ENCODE results near the gene OR2L2.
"Not testable (repeated sequence)": the region's sequence is repeated elsewhere in the genome, so short reads cannot be mapped to it uniquely, and the experiment has no call there.

The OR2L2 gene, protein sequence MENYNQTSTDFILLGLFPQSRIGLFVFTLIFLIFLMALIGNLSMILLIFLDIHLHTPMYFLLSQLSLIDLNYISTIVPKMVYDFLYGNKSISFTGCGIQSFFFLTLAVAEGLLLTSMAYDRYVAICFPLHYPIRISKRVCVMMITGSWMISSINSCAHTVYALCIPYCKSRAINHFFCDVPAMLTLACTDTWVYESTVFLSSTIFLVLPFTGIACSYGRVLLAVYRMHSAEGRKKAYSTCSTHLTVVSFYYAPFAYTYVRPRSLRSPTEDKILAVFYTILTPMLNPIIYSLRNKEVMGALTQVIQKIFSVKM

DNA sequence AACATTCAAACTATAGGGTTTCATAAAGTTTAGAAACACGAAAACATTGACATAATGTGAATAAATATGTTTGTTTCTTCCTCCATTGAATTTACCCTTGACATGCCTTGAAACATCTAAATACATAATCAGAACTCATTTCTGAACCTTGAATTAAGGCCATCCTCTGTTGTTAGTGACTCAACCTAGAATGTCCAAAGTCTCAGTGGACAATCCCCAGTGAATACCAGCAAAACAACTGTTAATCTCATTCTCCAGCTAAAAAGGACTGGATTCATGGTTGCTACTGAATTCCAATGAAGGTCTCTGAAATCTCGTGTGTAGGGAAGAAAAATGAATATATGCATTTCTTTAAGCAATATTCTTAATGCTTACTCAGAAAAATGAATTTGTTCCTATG, at the start of gene OR2L2:
Gene OR2L2, plus strand, starts transcription at position 301 of the 400 bp plus-strand sequence. CDS start 8,198 bp downstream, outside the sequence.
- DNase-seq: no peak

DNA sequence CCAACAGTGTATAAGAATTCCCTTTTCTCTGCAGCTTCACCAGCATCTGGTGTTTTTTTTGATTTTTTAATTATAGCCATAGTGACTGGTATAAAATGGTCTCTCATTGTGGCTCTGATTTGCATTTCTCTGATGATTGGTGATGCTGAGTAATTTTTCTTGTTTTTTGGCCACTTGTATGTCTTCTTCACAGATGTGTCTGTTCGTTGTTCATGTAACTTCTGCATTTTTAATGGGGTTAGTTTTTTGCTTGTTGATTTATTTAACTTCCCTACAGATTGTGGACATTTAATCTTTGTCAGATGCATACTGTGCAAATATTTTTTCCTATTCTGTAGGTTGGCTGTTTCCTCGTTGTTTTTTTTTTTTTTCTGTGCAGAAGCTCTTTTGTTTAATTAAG, 36.9 kb upstream of the OR2L2 start:
- DNase-seq: no peak

DNA sequence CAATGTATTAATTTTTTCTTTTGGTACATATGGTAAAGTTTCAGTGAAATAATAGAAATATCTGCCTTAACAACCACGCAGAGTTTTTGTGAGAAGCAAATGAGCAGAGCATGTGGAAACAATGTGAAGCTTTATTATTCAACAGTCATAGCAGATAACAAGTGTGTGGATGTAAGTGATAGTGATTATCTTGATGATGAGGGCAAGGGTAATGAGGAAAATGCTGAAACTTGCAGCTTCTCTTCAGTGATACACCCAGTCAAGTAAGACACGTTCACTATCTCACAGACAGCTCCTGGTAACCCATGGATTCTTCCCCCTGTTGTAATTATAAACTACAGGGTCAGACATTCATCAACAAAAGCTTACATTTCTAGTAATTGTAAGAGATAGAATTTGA, 31.1 kb upstream of the OR2L2 start:
- DNase-seq: no peak

DNA sequence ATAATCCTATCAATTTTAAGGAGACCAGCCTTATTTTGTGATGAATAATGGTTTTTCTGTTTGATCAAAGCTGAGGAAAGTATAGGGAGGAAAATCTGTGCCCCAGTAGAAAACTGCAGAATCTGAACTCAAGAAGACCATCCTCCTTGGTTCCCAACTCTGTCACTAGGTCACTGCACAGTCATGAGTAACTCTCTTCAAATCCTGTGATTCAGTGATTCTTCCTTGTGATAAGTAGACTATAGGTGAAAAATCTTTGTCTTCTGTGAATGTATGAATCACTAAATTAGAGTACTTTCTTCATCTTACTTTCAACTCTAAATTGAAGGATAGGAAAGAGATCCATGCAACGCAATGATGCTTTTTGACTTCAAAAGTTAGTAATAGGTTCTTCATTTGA, 29.7 kb upstream of the OR2L2 start:
- no peak for DNase-seq

DNA sequence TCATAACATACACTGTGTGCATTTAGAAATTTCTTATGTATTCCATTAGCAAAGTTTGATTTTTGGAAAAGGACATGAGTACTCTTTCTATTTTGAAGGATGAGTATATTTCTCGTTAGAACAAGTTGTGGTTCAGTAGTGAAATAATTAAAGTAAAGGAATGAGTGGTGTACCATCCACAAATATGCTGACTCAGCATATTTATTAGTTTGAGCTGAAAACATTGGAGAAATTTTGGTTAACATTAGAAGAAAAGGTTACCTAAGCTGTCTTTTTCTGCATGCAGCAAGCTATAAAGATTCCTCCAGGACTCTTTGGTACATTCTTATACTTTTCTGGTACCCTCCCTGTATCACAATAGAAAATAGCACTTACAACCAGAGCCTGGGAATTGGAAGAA, 22.1 kb upstream of the OR2L2 start:
- DNase-seq: no peak

DNA sequence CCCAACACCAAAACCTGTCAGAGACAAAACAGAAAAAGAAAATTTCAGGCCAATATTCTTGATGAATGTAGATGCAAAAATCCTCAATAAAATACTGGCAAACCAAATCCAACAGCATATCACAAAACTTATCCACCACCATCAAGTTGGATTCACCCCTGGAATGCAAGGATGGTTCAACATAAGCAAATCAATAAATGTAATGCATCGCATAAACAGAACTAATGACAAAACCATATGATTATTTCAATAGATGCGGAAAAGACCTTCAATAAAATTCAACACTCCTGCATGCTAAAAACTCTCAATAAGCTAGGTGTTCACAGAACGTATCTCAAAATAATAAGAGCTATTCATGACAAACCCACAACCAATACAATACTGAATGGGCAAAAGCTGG, 20.2 kb upstream of the OR2L2 start:
- DNase-seq: no peak

DNA sequence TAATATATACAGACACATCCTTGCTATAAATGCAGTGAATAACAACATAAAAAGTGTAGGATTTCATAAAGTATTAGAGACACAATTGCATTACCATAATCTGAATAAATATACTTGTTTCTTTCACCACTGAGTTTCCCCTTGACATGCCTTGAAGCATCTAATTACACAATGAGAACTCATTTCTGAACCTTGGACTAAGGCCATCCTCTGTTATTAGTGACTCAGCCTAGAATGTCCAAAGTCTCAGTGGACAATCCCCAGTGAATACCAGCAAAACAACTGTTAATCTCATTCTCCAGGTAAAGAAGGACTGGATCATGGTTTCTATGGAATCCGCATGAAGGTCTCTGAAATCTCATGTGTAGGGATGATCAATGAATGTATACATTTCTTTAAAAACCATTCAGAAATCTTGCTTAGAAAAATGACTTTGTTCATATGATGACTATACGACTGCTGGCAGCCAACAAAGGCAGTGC, 16.6 kb upstream of the OR2L2 start, which contains the start of gene OR2L5:
Gene OR2L5, plus strand, starts transcription at position 432 of the 482 bp plus-strand sequence. CDS start 8,288 bp downstream, outside the sequence.
- DNase-seq: no peak

DNA sequence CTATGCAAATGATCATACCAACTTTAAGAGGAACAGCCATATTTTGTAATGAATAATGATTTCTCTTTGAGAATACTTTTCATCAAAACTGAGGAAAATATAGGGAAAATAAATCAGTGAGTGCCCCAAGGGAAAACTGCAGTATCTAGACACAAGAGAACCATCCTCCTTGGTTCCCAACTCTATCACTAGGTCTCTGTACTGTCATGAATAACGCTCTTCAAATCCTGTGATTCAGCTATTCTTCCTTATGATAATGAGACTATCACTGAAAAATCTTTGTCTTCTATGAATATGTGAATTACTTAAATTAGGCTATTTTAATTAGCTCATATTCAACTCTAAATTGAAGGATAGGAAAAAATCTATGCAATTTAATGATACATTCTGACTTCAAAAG, 14.1 kb upstream of the OR2L2 start:
- no peak for DNase-seq

DNA sequence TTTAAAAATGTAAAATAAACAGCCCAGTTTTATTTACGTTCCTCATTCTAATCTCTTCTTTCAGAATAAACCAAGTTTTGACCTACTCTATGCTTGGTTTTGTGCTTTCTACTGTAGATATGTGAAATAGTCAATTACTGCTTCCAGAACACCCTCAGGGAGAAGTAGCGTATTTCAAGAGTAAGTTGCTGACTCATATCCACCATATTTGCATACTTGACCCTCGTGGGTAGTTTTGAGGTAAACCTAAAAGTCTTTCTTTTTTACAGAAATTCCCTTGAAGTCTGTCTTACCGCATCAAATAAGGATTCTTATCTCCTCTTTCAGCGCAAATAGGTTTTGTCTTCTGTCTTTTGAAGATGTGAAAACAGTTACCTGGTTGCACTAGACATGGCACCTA, 15.3 kb downstream of the OR2L2 start:
- no peak for DNase-seq

DNA sequence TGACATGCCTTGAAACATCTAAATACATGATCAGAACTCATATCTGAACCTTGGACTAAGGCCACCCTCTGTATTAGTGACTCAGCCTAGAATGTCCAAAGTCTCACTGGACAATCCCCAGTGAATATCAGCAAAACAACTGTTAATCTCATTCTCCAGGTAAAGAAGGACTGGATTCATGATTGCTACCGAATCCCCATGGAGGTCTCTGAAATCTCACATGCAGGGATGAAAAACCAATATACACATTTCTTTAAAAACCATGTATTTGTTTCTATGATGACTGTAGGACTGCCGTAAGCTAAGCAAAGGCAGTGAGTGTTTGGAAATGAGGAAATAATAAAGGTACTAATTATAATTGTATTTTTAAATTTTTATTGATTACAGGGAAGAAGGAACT, 16.7 kb downstream of the OR2L2 start, which contains the start of gene OR2L3:
Gene OR2L3, plus strand, starts transcription at position 301 of the 400 bp plus-strand sequence. CDS start 13,846 bp downstream, outside the sequence.
- DNase-seq: no peak

DNA sequence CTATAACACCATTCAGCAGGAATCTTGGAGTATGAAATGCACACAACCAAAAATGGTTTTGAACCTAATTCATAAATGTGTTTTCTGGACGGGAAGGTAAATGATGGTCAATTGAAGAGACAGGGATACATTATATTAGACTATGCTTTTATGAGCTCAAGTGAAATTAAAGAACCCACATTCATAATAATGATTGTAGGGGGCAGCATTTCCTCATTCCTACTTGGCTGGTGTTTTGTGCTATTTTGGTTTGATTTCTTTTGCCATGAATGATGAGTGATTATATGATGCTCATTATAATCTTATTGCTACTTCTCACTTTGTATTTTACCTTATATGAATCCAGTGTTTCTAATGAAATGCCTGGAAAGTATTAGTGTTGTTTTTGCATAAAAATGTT, 17.1 kb downstream of the OR2L2 start:
- no peak for DNase-seq

DNA sequence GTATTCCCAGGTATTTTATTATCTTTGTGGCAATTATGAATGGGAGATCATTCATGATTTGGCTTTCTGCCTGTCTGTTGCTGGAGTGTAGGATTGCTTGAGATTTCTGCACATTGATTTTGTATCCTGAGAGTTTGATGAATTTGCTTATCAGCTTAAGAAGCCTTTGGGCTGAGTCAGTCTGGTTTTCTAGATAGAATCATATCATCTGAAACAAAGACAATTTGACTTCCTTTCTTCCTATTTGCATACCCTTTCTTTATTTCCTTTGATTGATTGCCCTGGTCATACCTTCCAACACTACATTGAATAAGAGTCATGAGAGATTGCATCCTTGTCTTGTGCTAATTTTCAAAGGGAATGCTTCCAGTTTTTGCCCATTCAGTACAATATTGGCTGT, 24.8 kb downstream of the OR2L2 start:
- no peak for DNase-seq

DNA sequence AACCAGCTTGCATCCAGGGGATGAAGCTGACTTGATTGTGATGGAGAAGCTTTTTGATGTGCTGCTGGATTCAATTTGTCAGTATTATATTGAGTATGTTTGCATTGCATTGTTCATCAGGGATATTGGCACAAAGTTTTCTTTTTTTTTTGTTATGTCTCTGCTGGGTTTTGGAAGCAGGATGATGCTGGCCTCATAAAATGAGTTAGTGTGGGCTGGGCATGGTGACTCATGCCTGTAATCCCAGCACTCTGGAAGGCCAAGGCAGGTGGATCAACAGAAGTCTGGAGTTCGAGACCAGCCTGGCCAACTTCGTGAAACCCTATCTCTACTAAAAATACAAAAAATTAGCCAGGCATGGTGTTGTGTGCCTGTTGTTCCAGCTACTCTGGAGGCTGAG, 25.4 kb downstream of the OR2L2 start:
- DNase-seq: no peak

DNA sequence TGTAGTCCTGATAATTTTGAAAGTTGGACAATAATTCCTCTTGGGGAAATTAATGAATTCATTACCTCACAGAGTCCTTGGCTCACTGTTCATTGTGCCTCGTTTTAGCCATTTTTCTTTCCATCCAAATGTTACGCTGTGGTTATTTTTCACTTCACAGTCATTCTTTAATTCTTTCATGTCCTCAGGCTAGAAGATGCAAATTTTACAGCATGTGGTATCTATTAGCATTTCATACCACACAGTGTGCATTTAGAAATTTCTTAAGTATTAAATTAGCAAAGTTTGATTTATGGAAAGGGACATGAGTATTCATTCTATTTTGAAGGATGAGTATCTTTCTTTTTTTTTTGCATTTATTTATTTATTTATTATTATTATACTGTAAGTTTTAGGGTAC, 35.2 kb downstream of the OR2L2 start:
- no peak for DNase-seq

DNA sequence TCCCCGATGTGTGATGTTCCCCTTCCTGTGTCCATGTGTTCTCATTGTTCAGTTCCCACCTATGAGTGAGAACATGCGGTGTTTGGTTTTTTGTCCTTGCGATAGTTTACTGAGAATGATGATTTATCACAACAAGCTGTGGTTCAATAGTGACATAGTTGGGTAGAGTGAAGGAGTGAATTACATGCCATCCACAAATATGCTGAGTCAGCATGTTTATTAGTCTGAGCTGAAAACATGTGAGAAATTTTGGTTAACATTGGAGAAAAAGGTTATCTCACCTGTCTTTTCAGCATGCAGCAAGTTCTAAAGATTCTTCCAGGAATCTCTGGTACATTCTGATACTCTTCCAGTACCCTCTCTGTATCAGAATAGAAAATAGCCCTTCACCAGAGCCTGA, 35.7 kb downstream of the OR2L2 start:
- no peak for DNase-seq

DNA sequence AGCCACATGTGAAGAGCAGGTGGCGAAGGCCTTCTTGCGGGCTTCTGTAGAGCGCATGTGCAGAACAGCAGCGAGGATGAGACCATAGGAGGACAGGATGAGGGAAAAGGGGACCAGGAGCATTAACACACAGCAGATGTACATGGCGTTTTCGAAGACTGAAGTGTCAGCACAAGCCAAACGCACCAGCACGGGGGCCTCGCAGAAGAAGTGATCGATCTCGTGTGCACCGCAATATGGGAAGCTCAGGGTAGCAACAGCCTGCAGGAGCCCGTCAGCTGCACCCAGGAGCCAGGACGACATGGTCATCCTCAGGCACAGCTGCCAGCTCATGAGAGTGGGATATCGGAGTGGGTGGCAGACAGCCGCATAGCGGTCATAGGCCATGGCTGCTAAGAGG, 54.0 kb downstream of the OR2L2 start:
- DNase-seq: not testable (repeated sequence)

Measured in activated naive CD4-positive, alpha-beta T cell treated with anti-CD3 and anti-CD28 coated beads, Interleukin-2, amount 50 U/mL, for 16 hours (primary cell).